Skeletal muscle cell (primary cell): ENCODE measurements around the gene LRP2.

Source experiments
- DNase-seq: peaks from one replicate; pipeline ENCODE4 v3.0.0-alpha.2; 2010; ENCODE audit warnings: low read depth
- H3K4me3 ChIP-seq: 2 replicates; pipeline ENCODE4 v1.5.1; 2011; ENCODE audit warnings: low read depth, mild to moderate bottlenecking, control low read depth, low read length, moderate library complexity

LRP2 gene

GRCh38 chr2:169260846-169261642 is 101.3 kb downstream of the LRP2 start:
- no peak for DNase-seq
- no peak overlapping the region for H3K4me3 ChIP-seq

- H3K4me3 ChIP-seq: no peak overlapping the region
- DNase-seq: no peak
Observed at GRCh38 chr2:169260246-169260645, 102.1 kb downstream of the LRP2 start.

- no peak overlapping the region for H3K4me3 ChIP-seq
- DNase-seq: no peak
Observed at GRCh38 chr2:169259402-169259801, 102.9 kb downstream of the LRP2 start.

- H3K4me3 ChIP-seq: no peak overlapping the region
- DNase-seq: no peak
Observed at GRCh38 chr2:169258045-169258601, 104.2 kb downstream of the LRP2 start.

- DNase-seq: no peak
Observed at GRCh38 chr2:169254774-169255173, 107.6 kb downstream of the LRP2 start.

DNA sequence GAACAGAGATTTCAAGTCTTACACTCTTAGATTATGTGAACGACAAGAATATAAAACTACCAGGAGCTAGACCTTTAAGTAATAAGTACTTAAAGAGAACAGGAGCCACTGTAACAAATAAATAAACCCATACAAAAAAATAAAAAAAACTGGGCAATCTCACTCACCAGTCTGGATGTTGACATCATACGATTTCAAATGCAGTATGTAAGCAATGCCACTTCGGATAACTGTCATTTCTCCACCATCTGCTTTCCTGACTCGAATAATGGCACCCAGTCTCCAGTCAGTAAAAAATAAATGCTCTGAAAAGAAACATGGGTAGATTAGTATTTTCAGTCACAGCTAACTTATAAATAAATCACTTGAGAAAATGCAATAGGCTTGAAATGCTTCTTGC is 115.1 kb downstream of the LRP2 start:
- no peak for DNase-seq
- H3K4me3 ChIP-seq: no peak overlapping the region

More at GRCh38 chr2:169254774-169255173, 107.6 kb downstream of the LRP2 start:
- H3K4me3 ChIP-seq: no peak overlapping the region

DNA sequence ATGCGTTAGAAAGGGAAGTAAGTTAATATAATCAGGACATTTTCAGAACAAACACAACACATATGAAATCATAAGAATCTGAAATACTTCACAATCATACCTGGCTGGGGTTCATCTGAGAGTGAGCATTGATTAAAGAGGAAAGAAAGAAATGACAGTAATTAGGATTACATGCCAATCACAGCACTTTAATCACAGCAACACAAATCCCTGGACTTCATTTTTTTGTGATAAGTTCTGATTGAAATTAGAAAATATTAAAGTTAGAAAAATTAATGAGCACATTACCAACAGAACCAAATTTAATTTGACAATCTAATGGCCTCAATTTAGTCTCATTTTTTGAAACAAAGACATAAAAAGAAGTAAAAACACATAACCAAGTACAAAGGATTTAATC is 121.9 kb downstream of the LRP2 start:
- DNase-seq: no peak
- H3K4me3 ChIP-seq: no peak overlapping the region

GRCh38 chr2:169237939-169238338 is 124.4 kb downstream of the LRP2 start:
- H3K4me3 ChIP-seq: no peak overlapping the region
- DNase-seq: no peak

GRCh38 chr2:169237286-169237685 is 125.0 kb downstream of the LRP2 start:
- no peak for DNase-seq
- H3K4me3 ChIP-seq: no peak overlapping the region

DNA sequence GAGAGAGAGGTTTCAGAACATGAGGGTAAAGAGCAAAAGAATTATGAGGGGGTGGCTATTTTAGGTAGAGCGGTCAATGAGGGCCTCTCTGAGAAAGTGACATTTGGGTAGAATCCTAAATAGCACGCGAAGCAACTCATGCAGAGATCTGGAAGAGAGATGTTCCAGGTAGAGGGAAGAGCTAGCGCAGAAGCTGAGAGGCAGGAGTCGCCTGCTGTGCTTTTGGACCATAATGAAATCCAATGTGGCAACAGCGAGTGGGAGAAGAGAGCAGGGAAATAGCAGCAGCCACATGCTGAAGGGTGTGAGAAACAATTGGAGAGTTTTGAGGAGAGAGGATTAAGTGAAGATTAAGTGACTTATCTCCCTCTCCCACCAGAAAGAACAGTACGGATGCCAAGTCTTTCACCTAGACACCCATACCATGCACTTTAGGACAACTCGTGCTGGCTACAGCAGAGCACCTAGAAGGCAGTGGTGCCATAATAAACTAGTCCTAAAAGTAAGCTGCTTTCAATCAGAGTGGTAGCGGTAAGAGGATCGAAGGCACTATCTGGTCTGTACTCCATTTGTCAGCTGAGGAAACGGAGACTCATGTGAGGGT is 129.7 kb downstream of the LRP2 start:
- no peak overlapping the region for H3K4me3 ChIP-seq
- no peak for DNase-seq

GRCh38 chr2:169230204-169230603 is 132.1 kb downstream of the LRP2 start:
- DNase-seq: no peak
- H3K4me3 ChIP-seq: no peak overlapping the region

- DNase-seq: no peak
- H3K4me3 ChIP-seq: no peak overlapping the region
Observed at GRCh38 chr2:169229590-169229989, 132.7 kb downstream of the LRP2 start.

DNA sequence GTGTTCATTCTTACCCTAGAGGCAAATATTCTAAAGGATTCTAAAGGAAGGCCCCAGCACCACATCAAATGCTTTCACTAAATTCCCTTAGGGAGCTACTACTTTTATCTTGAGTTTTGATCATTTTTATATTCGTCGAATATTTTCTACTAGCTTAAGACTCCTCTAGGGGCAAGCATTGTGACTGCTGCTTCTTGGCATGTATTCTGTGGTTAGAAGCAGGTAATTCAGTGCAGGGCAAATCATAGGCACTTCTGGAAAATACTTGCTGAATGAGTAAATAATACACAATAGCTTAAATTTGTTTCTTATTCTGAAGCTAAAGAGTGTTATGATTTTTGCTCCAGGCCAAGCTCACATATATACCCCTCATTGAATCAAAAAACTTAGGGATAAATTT is 136.4 kb downstream of the LRP2 start:
- no peak for DNase-seq
- no peak overlapping the region for H3K4me3 ChIP-seq

GRCh38 chr2:169225233-169225750 is 137.0 kb downstream of the LRP2 start:
- DNase-seq: no peak
- no peak overlapping the region for H3K4me3 ChIP-seq

GRCh38 chr2:169222665-169223064 is 139.7 kb downstream of the LRP2 start:
- no peak for DNase-seq
- no peak overlapping the region for H3K4me3 ChIP-seq

- no peak overlapping the region for H3K4me3 ChIP-seq
- no peak for DNase-seq
Observed at GRCh38 chr2:169221745-169222369, 140.5 kb downstream of the LRP2 start.

GRCh38 chr2:169210917-169211316 is 151.4 kb downstream of the LRP2 start:
- no peak overlapping the region for H3K4me3 ChIP-seq
- DNase-seq: no peak

DNA sequence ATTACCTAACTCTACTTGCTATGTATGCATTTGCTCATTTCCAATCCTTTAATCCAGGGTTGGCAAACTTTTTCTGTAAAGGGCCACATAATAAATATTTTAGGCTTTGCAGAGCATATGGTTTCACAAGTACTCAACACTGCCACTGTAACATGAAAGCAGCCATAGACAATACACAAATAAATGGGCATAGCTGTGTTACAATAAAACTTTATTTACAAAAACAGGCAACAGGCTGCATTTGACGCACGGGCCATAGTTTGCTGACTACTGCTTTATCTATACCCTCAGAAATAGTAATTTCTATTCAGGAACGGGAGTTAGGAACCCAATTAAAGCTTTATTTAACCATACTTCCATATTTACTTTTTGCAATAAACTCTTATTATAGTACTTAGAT is 154.3 kb downstream of the LRP2 start:
- H3K4me3 ChIP-seq: no peak overlapping the region
- no peak for DNase-seq

DNA sequence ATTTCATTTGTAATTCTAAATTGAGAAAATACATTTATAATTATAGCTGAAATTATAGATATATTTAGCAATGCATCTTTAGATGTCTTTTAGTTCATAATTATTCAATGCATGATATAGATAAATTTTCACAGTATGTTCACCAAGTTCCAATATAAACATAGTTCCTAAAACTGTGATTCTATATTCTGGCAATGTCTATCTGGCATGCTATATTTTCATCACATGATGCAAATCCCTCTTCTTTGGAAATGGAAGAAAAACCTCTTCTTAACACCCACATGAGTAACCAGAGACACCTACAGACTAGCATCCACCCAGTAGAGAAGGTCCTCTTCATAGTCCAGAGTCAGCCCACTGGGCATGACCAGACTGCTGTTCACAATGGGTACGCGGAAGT is 157.2 kb downstream of the LRP2 start:
- H3K4me3 ChIP-seq: no peak overlapping the region
- no peak for DNase-seq

GRCh38 chr2:169203952-169204351 is 158.4 kb downstream of the LRP2 start:
- DNase-seq: no peak
- no peak overlapping the region for H3K4me3 ChIP-seq
